Embryonic facial prominence (tissue), 1 donor: ENCODE measurements around the gene TMEM135.
A peak's percentile ranks its signal among the peaks of the same experiment; 100 is the strongest.
"Not testable (repeated sequence)": the region's sequence is repeated elsewhere in the genome, so short reads cannot be mapped to it uniquely, and the experiment has no call there.

Source experiments
- DNase-seq: peaks from one replicate; pipeline ENCODE4 v3.0.0-alpha.2; 2016; ENCODE audit errors: extremely low spot score

Gene TMEM135

GRCh38 chr11:87258171-87258833, 220.6 kb downstream of the TMEM135 start:
- no peak for DNase-seq

- DNase-seq = no peak
These were observed 222.0 kb downstream of the TMEM135 start for GRCh38 chr11:87259736-87260135.

- no peak for DNase-seq
These were observed 223.1 kb downstream of the TMEM135 start for GRCh38 chr11:87260811-87261210.

GRCh38 chr11:87263264-87263838, 225.6 kb downstream of the TMEM135 start:
- DNase-seq = no peak

GRCh38 chr11:87263979-87264378, 226.2 kb downstream of the TMEM135 start:
- DNase-seq = no peak

- no peak for DNase-seq
These were observed 227.4 kb downstream of the TMEM135 start for GRCh38 chr11:87265132-87265531.

- DNase-seq = no peak
These were observed 228.2 kb downstream of the TMEM135 start for GRCh38 chr11:87265979-87266378.

GRCh38 chr11:87266751-87267150, 229.0 kb downstream of the TMEM135 start:
- DNase-seq = no peak

- not testable (repeated sequence) for DNase-seq
These were observed 234.2 kb downstream of the TMEM135 start for GRCh38 chr11:87271951-87272350.

- DNase-seq = no peak
These were observed 237.4 kb downstream of the TMEM135 start for GRCh38 chr11:87275176-87275575.

- DNase-seq = no peak
These were observed 242.4 kb downstream of the TMEM135 start for GRCh38 chr11:87280143-87280542.

GRCh38 chr11:87281496-87281895, 243.8 kb downstream of the TMEM135 start:
- peak; percentile 77 for DNase-seq

GRCh38 chr11:87284306-87284705, 246.6 kb downstream of the TMEM135 start:
- DNase-seq = no peak

GRCh38 chr11:87285674-87286073, 247.9 kb downstream of the TMEM135 start:
- not testable (repeated sequence) for DNase-seq

GRCh38 chr11:87286338-87286737, 248.6 kb downstream of the TMEM135 start:
- DNase-seq = no peak

- DNase-seq = no peak
These were observed 252.7 kb downstream of the TMEM135 start for GRCh38 chr11:87290304-87290922.

- no peak for DNase-seq
These were observed 254.9 kb downstream of the TMEM135 start for GRCh38 chr11:87292598-87292997.

- no peak for DNase-seq
These were observed 257.5 kb downstream of the TMEM135 start for GRCh38 chr11:87295237-87295636.

- no peak for DNase-seq
These were observed 258.9 kb downstream of the TMEM135 start for GRCh38 chr11:87296627-87297026.

GRCh38 chr11:87298155-87298554, 260.4 kb downstream of the TMEM135 start:
- no peak for DNase-seq

- no peak for DNase-seq
These were observed 261.3 kb downstream of the TMEM135 start for GRCh38 chr11:87299041-87299481.

- DNase-seq = no peak
These were observed 263.1 kb downstream of the TMEM135 start for GRCh38 chr11:87300640-87301380.
